Omental fat pad (tissue), 4 donors: ENCODE data around the gene CARMIL1. TPM values are rescaled to one million over a fixed set of nuclear protein-coding genes. Genes with fewer than 3 reads are reported as not detected.

Source experiments
- ATAC-seq: fragments of 150-250 bp; one replicate; pipeline ENCODE4 v1.9.1; 2016; ENCODE audit warnings: mild to moderate bottlenecking, moderate library complexity; ENCODE audit not compliant: low FRiP score
- DNase-seq: peaks from one replicate; pipeline ENCODE4 v3.0.0-alpha.2; 2019; ENCODE audit warnings: low spot score
- total RNA-seq, 4 donors: library from RNA; depleted of rRNA; stranded (reverse); fragments of >200 nt; gene quantifications; one replicate each; pipeline ENCODE4 v1.1.0, GENCODE V29; 2016
- TF ChIP-seq, protein P1 (sequence below), 3 donors: fragments of 450-650 bp; IDR thresholded peaks; one replicate each; pipeline ENCODE4 v1.5.1; 2016 to 2017; ENCODE audit warnings: antibody characterized with exemption in 3 of 3, mild to moderate bottlenecking in 3 of 3, moderate library complexity in 2 of 3

Gene CARMIL1
- total RNA-seq, 4 donors from 2014 or later, result 24.4 to 35.3 (median 29.6) TPM

DNA sequence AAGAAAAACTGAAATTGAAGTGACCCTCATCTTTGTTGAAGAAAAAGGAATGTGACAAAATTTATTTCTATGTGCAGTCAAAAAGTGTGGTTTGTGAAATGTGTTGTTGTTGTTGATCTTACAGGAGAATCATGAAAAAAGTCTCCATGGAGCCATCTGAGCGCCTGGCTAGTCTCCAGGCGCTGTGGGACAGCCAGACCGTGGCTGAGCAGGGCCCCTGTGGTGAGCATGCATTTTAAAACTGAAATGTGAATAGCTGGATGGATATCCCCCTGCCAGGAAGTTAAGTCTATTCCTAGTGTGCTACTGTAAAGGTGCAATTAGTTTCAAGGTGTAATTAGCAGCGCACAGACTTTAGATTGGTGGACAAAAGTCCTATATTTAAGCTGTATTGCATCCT is 170.6 kb downstream of the CARMIL1 start:
- TF ChIP-seq, protein P1, sequence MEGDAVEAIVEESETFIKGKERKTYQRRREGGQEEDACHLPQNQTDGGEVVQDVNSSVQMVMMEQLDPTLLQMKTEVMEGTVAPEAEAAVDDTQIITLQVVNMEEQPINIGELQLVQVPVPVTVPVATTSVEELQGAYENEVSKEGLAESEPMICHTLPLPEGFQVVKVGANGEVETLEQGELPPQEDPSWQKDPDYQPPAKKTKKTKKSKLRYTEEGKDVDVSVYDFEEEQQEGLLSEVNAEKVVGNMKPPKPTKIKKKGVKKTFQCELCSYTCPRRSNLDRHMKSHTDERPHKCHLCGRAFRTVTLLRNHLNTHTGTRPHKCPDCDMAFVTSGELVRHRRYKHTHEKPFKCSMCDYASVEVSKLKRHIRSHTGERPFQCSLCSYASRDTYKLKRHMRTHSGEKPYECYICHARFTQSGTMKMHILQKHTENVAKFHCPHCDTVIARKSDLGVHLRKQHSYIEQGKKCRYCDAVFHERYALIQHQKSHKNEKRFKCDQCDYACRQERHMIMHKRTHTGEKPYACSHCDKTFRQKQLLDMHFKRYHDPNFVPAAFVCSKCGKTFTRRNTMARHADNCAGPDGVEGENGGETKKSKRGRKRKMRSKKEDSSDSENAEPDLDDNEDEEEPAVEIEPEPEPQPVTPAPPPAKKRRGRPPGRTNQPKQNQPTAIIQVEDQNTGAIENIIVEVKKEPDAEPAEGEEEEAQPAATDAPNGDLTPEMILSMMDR (IDR thresholded peaks at IDR 0.05), result no peak
- no peak for DNase-seq
- ATAC-seq, result no peak

DNA sequence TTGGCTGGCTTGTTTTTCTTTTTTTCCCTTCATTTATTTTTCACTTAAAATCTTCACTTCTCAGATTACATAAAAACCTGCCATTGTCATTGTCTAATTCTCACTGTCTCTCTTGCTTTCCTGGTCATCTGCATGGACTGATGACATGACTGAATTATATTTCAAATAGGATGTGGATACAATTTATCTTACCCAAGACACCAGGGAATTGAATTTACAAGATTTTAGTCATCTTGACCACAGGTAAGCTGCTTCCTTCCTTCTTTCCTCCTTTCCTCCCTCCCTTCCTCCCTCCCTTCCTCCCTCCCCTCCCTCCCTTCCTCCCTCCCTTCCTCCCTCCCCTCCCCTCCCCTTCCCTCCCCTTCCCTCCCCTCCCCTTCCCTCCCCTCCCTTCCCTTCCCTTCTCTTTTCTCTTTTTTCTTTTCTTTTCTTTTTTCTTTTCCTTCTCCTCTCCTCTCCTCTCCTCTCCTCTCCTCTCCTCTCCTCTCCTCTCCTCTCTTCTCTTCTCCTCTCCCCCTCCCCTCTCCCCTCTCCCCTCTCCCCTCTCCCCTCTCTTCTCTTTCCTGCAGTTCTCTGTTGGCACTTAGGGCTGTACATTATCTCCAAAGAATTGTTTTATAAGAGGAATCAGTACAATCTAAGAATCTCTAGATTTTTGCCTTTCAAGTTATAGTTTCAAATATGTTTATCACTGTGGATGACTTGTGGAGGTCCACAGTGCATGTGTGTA is 171.5 kb downstream of the CARMIL1 start:
- TF ChIP-seq, protein P1 (IDR thresholded peaks at IDR 0.05), result no peak
- DNase-seq, result no peak
- ATAC-seq, result no peak

DNA sequence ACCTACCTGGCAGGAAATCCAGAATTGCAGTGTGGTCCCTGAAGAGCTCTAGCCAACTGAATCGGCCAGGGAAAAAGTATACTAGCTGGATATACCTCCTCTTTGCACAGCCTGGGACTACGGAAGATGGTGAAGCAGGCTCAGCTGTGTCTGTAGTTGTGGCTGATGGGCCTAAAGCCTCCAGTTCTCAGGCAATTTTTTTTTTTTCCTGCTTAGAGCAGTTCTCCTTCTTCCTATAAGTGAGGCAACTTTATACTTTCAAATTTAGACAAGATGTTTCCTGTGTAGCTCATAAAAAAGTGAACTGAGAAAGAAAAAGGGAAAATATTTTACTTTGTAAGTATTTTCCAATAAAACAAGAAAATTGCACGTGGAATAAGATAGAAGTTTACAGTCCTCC is 172.9 kb downstream of the CARMIL1 start:
- ATAC-seq, result no peak
- no peak for DNase-seq
- TF ChIP-seq, protein P1 (IDR thresholded peaks at IDR 0.05), result no peak

DNA sequence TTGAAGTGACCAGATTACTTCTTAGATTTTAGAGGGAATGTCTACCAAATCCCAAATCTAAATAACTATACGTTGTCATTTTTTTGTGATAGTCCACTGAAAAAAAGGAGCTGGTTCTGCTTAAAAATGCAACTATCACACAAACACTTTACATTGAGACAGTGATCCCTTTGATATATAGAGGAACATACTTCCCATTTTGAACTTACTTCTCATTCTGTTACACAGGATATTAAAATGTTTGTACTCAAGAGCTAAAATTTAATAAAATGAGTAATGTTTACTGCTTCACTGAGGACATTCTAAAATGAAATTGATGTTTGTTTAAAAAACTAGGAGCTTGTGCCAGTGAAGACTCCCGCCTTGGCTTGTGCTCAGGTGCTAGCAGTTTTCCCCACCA is 174.1 kb downstream of the CARMIL1 start:
- no peak for ATAC-seq
- TF ChIP-seq, protein P1 (IDR thresholded peaks at IDR 0.05), result no peak
- DNase-seq, result no peak

DNA sequence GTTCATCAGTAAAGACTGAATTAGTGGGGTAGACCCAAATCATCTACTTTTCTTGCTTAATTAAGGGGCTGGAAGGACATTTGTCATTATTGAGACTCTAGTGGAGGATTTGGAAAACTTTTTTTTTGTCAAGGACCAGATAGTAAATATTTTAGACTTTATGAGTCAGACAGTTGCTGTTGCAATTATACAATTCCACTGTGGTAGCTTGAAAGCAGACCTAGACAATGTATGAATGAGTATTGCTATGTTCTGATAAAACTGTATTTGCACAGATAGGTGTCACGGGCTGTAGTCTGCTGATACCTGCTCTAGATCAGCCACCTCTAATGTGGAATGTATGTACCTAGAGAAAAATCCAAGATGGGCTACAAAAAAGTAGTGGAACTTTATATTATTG is 175.0 kb downstream of the CARMIL1 start:
- no peak for DNase-seq
- no peak for ATAC-seq
- TF ChIP-seq, protein P1 (IDR thresholded peaks at IDR 0.05), result no peak

DNA sequence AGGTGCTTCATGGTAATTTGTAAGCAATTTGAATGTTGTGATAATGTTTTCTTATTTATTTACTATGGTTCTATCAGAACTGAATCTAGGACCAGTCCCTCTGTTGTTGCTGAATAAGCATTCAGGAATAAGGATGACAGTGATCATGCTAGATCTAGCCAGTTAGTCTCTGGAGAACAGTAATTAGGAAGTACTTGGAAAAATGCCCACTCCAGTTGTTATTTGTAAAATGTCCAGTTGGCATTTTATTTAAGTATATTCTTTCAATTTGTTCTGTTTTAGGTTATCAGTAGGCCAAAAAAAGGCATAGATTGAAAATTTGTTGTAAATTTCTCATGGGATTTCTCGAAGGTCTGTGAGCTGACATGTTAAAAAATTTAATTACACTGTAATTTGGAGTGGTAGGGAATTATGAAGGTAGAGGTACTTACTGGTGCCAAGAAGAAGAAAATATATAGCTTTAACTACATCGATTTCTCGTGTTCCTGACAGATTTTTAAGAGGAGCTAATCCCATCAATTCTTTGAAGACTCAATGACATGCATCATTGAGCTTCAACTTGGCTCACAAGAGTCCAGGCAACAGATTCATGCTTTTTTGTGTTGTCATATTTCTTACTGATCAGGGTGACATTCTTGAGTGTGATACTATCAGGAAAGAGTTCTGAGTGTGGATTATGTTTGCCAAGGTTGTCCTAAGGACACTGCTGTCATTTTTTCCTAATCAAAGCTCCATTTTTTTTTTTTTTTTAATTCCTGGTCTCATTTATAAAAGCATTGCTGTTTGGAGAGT is 177.3 kb downstream of the CARMIL1 start:
- ATAC-seq (no peak), DNase-seq (no peak)
- TF ChIP-seq, protein P1 (IDR thresholded peaks at IDR 0.05), result no peak
